Activated CD4-positive, alpha-beta T cell treated with anti-CD3 and anti-CD28 coated beads for 48 hours (primary cell): ENCODE results near the gene PIGH.
A peak's percentile ranks its signal among the peaks of the same experiment; 100 is the strongest.

ENCODE experiments used
- DNase-seq: peaks from one replicate; pipeline ENCODE4 v3.0.0-alpha.2; 2020

The PIGH gene

GRCh38 chr14:67573228-67574010 is 26.6 kb downstream of the PIGH start:
- no peak for DNase-seq

- no peak for DNase-seq
Observed at GRCh38 chr14:67572608-67573007, 27.5 kb downstream of the PIGH start.

GRCh38 chr14:67571991-67572323 is 28.1 kb downstream of the PIGH start:
- DNase-seq, result no peak

- peak; percentile 78 for DNase-seq
Observed at GRCh38 chr14:67571275-67571990, 28.6 kb downstream of the PIGH start.

GRCh38 chr14:67570453-67570852 is 29.6 kb downstream of the PIGH start:
- DNase-seq, result no peak

- no peak for DNase-seq
Observed at GRCh38 chr14:67569651-67570290, 30.3 kb downstream of the PIGH start.

GRCh38 chr14:67569011-67569650 is 30.9 kb downstream of the PIGH start:
- no peak for DNase-seq

- no peak for DNase-seq
Observed at GRCh38 chr14:67567654-67568053, 32.4 kb downstream of the PIGH start.

GRCh38 chr14:67566908-67567307 is 33.2 kb downstream of the PIGH start:
- no peak for DNase-seq

- DNase-seq, result no peak
Observed at GRCh38 chr14:67564236-67564635, 35.8 kb downstream of the PIGH start.

GRCh38 chr14:67562776-67563150 is 37.3 kb downstream of the PIGH start:
- no peak for DNase-seq

- DNase-seq, result no peak
Observed at GRCh38 chr14:67562025-67562775, 37.9 kb downstream of the PIGH start.

GRCh38 chr14:67559639-67560038 is 40.4 kb downstream of the PIGH start:
- DNase-seq, result no peak

GRCh38 chr14:67557656-67558055 is 42.4 kb downstream of the PIGH start:
- no peak for DNase-seq

GRCh38 chr14:67557118-67557517 is 43.0 kb downstream of the PIGH start:
- no peak for DNase-seq

GRCh38 chr14:67556671-67557070 is 43.4 kb downstream of the PIGH start:
- no peak for DNase-seq

GRCh38 chr14:67555518-67556090 is 44.5 kb downstream of the PIGH start:
- no peak for DNase-seq

GRCh38 chr14:67554341-67554740 is 45.7 kb downstream of the PIGH start:
- no peak for DNase-seq

GRCh38 chr14:67553547-67553946 is 46.5 kb downstream of the PIGH start:
- DNase-seq, result no peak

- DNase-seq, result no peak
Observed at GRCh38 chr14:67551940-67552339, 48.1 kb downstream of the PIGH start.

- DNase-seq, result no peak
Observed at GRCh38 chr14:67551123-67551522, 48.9 kb downstream of the PIGH start.

GRCh38 chr14:67549734-67550133 is 50.3 kb downstream of the PIGH start:
- no peak for DNase-seq
